Endothelial cell (in vitro differentiated cells): ENCODE measurements around the gene UNCX. TPM values are rescaled to one million over a fixed set of nuclear protein-coding genes. Genes with fewer than 3 reads are reported as not detected.

Source experiments
- DNase-seq: peaks from one replicate; pipeline ENCODE4 v3.0.0; 2021; ENCODE audit warnings: low spot score
- H3K27ac Mint-ChIP-seq: one replicate; pipeline ENCODE4 v1.8.0; 2021; ENCODE audit warnings: mixed read lengths, inconsistent platforms; ENCODE audit not compliant: unreplicated experiment
- H3K27me3 Mint-ChIP-seq: one replicate; pipeline ENCODE4 v1.8.0; 2021; ENCODE audit warnings: mild to moderate bottlenecking, moderate library complexity, mixed read lengths, inconsistent platforms; ENCODE audit not compliant: unreplicated experiment
- H3K36me3 Mint-ChIP-seq: one replicate; pipeline ENCODE4 v1.8.0; 2021; ENCODE audit warnings: mild to moderate bottlenecking, low read depth, mixed read lengths, inconsistent platforms; ENCODE audit not compliant: unreplicated experiment
- H3K4me1 Mint-ChIP-seq: one replicate; pipeline ENCODE4 v1.8.0; 2021; ENCODE audit warnings: mild to moderate bottlenecking, mixed read lengths, inconsistent platforms; ENCODE audit not compliant: unreplicated experiment
- H3K4me3 Mint-ChIP-seq: one replicate; pipeline ENCODE4 v1.8.0; 2021; ENCODE audit warnings: mild to moderate bottlenecking, mixed read lengths, inconsistent platforms; ENCODE audit not compliant: unreplicated experiment
- H3K9me3 Mint-ChIP-seq: one replicate; pipeline ENCODE4 v1.8.0; 2021; ENCODE audit warnings: mixed read lengths, inconsistent platforms; ENCODE audit not compliant: unreplicated experiment
- total RNA-seq: library from RNA; stranded (reverse); fragmentation: NEBNext Ultra II Directional; extraction: Animal tissue kit (Norgen Biotek cat#: 25700); gene quantifications from one replicate; pipeline ENCODE4 v1.2.1, GENCODE V29; 2021; ENCODE audit not compliant: unreplicated experiment
- TF ChIP-seq, protein P1 (sequence below): fragments of 200-600 bp; sonication (generic); IDR thresholded peaks from one replicate; pipeline ENCODE4 v1.5.0; 2021; ENCODE audit warnings: antibody characterized with exemption; ENCODE audit not compliant: unreplicated experiment

Gene UNCX
- total RNA-seq, 1 donor from 2014 or later: not detected

DNA sequence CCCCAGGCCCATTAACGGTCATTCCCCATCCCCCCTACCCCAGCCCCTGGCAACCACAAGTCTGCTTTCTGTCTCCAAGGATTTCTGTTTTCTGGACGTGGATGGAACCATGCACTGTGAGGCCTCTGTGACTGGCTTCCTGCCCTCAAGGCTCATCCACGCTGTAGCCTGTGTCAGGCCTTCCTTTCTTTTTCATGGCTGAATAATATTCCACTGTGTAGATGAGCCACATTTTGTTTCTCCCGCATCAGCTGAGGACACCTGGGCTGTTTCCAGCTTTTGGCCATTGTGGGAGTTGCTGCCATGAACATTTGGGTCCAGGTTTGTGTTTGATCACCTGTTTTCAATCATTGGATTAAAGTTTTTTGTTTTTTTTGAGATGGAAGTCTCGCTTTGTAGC, 50.0 kb downstream of the UNCX start:
- H3K27ac Mint-ChIP-seq: no peak overlapping the region
- H3K27me3 Mint-ChIP-seq: peaks cover 5% of the 10 kb centered on the region
- no peak overlapping the region for H3K4me3 Mint-ChIP-seq
- DNase-seq: no peak
- H3K36me3 Mint-ChIP-seq: no peaks in the 10 kb centered on the region
- TF ChIP-seq, protein P1, sequence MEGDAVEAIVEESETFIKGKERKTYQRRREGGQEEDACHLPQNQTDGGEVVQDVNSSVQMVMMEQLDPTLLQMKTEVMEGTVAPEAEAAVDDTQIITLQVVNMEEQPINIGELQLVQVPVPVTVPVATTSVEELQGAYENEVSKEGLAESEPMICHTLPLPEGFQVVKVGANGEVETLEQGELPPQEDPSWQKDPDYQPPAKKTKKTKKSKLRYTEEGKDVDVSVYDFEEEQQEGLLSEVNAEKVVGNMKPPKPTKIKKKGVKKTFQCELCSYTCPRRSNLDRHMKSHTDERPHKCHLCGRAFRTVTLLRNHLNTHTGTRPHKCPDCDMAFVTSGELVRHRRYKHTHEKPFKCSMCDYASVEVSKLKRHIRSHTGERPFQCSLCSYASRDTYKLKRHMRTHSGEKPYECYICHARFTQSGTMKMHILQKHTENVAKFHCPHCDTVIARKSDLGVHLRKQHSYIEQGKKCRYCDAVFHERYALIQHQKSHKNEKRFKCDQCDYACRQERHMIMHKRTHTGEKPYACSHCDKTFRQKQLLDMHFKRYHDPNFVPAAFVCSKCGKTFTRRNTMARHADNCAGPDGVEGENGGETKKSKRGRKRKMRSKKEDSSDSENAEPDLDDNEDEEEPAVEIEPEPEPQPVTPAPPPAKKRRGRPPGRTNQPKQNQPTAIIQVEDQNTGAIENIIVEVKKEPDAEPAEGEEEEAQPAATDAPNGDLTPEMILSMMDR: no peak
- H3K9me3 Mint-ChIP-seq: no peaks in the 10 kb centered on the region
- no peaks in the 10 kb centered on the region for H3K4me1 Mint-ChIP-seq

DNA sequence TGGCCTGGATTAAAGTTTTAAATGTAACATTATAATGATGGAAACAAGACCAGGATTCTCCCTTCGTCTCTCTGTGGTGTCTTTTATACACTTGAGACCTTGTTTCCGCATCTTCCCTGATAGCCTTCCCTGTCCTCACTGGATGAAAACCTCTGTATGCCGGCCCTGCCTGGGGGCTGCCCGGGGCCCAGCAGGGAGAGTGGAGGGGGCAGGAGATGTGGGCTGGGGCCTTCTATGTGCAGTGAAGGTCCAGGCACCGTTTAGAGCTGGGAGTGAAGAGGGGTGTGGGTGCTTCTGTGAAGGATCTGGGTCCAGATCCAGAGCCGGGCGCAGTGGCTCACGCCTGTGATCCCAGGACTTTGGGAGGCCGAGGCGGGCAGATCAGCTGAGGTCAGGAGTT, 50.7 kb downstream of the UNCX start:
- no peaks in the 10 kb centered on the region for H3K9me3 Mint-ChIP-seq
- no peaks in the 10 kb centered on the region for H3K36me3 Mint-ChIP-seq
- H3K4me1 Mint-ChIP-seq: no peaks in the 10 kb centered on the region
- no peak overlapping the region for H3K4me3 Mint-ChIP-seq
- peaks cover 5% of the 10 kb centered on the region for H3K27me3 Mint-ChIP-seq
- DNase-seq: no peak
- TF ChIP-seq, protein P1: no peak
- no peak overlapping the region for H3K27ac Mint-ChIP-seq

DNA sequence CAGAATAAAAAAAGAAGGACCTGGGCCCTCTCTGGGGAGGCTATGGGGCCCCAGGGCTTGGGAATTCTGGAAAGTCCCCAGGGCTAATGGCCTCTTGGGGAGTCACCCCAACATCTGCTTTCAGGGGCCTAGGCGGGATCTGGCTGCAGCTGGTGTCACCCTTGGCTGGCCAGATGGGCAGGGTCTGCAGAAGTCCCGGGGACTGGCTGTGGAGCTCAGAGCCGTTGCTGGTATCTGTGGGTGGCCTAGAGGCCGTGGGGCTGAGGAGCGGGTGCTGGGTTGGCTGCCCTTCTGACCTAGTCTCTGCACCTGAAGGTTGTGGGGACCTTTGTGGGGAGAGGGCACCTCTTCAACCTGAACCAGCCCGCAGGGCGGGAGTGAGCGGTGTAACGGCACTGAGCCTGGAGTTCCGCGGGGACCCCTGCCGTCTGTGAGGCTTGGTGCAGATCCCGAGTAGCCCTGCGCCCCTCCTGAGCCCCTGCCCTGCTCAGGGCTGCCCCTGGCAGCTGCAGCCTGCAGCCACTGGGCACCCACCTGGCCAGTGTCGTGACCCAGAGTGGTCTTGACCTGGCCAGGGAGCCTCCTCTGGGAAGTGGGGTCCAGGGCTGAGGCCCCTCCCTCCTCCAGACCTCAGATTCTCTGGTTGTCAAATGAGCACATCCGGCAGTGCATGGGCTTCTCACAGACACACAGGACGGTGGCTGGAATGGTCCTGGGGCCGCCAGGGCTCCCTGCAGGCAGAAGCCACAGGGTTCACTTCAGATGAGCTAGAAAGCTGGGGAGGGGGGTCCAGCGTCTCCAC, 51.5 kb downstream of the UNCX start:
- Mint-ChIP-seq H3K4me1 (no peaks in the 10 kb centered on the region), H3K4me3 (no peak overlapping the region), H3K27ac (no peak overlapping the region), H3K9me3 (no peaks in the 10 kb centered on the region), H3K36me3 (no peaks in the 10 kb centered on the region), H3K27me3 (peaks cover 3% of the 10 kb centered on the region)
- TF ChIP-seq, protein P1: no peak
- no peak for DNase-seq

DNA sequence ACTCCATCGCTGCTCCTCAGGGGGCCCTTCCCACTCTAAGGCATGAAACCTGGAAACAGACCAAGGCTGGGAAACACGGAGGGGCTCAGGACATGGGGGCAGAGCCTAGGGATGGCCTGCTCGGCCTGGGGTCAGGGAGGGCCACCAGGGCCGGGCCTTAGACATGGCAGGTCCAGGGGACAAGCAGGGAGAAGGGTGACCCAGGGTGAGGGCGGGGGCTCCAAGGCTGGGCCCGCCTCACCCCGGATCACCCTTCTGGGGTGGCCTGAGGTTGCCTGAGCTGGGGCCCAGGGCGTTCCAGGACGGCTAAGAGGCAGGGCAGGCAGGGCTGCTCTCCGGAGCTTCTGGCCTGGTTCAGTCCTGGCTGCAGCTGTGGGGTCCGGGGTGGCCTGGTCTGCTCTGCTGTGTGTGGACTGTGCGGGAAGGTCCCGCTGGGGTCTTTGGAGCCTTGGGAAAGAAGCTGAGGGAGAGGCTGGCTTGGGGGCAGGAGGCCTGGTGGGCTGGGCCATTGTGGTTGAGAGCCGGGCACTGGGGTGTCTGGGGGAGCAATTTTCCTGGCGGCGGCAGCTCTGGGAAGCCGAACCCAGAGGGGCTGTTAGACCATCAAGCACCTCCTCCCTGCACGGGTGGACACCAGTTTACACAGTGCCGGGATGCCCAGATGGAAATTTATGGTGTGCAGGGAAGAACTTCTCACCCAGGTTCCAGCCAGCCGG, 52.2 kb downstream of the UNCX start:
- peaks cover 3% of the 10 kb centered on the region for H3K27me3 Mint-ChIP-seq
- H3K36me3 Mint-ChIP-seq: no peaks in the 10 kb centered on the region
- no peak for DNase-seq
- H3K27ac Mint-ChIP-seq: no peak overlapping the region
- H3K4me3 Mint-ChIP-seq: no peak overlapping the region
- TF ChIP-seq, protein P1: no peak
- H3K4me1 Mint-ChIP-seq: no peaks in the 10 kb centered on the region
- H3K9me3 Mint-ChIP-seq: no peaks in the 10 kb centered on the region
